ENCODE results near the gene RAB40AL.
"Not testable (repeated sequence)": the region's sequence is repeated elsewhere in the genome, so short reads cannot be mapped to it uniquely, and the experiment has no call there.

The RAB40AL gene

DNA sequence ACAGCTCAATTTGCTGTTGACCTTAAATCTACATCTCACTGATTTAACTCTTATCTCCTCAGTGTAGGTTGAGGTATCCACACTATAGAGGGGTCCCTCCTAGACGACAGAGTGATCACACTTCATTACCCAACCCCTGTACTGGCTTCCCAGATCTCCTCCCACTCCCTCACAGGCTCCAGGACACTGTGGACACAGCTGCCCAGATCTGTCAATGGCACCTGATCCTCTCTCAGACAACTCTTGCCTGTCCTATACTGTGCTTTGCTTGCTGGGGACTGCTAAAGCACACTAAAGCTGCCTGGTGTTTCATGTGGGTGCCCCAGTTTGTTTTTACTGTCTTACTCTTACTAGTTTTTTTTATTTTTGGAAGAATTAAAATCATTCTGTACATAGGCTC, 27.9 kb downstream of the RAB40AL start:
- Histone ChIP-seq H2AFZ (ENCODE audit: low read length) (no peak overlapping the region), H3K36me3 (ENCODE audit: insufficient read depth, low read length) (no peaks in the 10 kb centered on the region), H3K4me1 (ENCODE audit: insufficient read depth, low read length, poor library complexity, severe bottlenecking) (peaks cover 12% of the 10 kb centered on the region), H3K79me2 (ENCODE audit: insufficient read depth, low read length) (no peaks in the 10 kb centered on the region), H4K20me1 (ENCODE audit: insufficient read depth, low read length, poor library complexity, severe bottlenecking) (no peaks in the 10 kb centered on the region), H3F3A (ENCODE audit: low read depth) (no peaks in the 10 kb centered on the region), H3K4me2 (ENCODE audit: low read depth, low read length, poor library complexity, severe bottlenecking) (no peak overlapping the region), H3K9me2 (replicated peaks; ENCODE audit: low read depth, low read length) (no peaks in the 10 kb centered on the region), H3K9me3 (ENCODE audit: insufficient read depth, low read depth, low read length) (no peaks in the 10 kb centered on the region), H3K9ac (ENCODE audit: low read depth, low read length, poor library complexity, severe bottlenecking) (no peak overlapping the region), H3K27me3 (ENCODE audit: insufficient read depth, low read length, poor library complexity, severe bottlenecking) (no peaks in the 10 kb centered on the region), H3K4me3 (ENCODE audit: low read length, poor library complexity, severe bottlenecking) (no peak overlapping the region)
- TF ChIP-seq, protein P1, sequence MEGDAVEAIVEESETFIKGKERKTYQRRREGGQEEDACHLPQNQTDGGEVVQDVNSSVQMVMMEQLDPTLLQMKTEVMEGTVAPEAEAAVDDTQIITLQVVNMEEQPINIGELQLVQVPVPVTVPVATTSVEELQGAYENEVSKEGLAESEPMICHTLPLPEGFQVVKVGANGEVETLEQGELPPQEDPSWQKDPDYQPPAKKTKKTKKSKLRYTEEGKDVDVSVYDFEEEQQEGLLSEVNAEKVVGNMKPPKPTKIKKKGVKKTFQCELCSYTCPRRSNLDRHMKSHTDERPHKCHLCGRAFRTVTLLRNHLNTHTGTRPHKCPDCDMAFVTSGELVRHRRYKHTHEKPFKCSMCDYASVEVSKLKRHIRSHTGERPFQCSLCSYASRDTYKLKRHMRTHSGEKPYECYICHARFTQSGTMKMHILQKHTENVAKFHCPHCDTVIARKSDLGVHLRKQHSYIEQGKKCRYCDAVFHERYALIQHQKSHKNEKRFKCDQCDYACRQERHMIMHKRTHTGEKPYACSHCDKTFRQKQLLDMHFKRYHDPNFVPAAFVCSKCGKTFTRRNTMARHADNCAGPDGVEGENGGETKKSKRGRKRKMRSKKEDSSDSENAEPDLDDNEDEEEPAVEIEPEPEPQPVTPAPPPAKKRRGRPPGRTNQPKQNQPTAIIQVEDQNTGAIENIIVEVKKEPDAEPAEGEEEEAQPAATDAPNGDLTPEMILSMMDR (conservative IDR thresholded peaks at IDR 0.05; ENCODE audit: low read length): no peak
- no peak for TF ChIP-seq EZH2phosphoT487 (IDR thresholded peaks at IDR 0.05; ENCODE audit: borderline replicate concordance)

DNA sequence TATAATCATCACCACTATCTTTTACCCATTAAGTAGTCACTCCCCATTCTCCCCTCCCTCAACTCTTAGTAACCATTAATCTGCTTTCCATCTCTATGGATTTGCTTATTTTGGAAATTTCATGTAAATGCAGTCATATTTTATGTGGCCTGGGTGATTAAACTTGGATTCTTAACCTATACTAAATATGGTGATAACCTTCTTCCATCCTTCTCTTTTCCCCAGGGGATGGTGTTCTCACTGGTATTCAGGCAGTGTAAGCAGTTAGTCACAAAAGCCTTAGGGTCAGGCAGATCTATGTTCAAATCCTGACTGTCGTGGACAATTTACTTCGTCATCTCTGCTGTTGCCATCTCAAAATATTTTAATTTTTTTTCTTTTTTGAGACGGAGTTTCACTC, 29.6 kb downstream of the RAB40AL start:
- Histone ChIP-seq H3K4me2 (ENCODE audit: low read depth, low read length, poor library complexity, severe bottlenecking) (no peak overlapping the region), H3K79me2 (ENCODE audit: insufficient read depth, low read length) (no peaks in the 10 kb centered on the region), H3F3A (ENCODE audit: low read depth) (no peaks in the 10 kb centered on the region), H4K20me1 (ENCODE audit: insufficient read depth, low read length, poor library complexity, severe bottlenecking) (no peaks in the 10 kb centered on the region), H3K9me3 (ENCODE audit: insufficient read depth, low read depth, low read length) (peaks cover 4% of the 10 kb centered on the region; the same call in 1 of the 2 replicates), H3K9ac (ENCODE audit: low read depth, low read length, poor library complexity, severe bottlenecking) (no peak overlapping the region), H3K9me2 (replicated peaks; ENCODE audit: low read depth, low read length) (no peaks in the 10 kb centered on the region), H3K4me1 (ENCODE audit: insufficient read depth, low read length, poor library complexity, severe bottlenecking) (no peaks in the 10 kb centered on the region), H3K36me3 (ENCODE audit: insufficient read depth, low read length) (no peaks in the 10 kb centered on the region), H2AFZ (ENCODE audit: low read length) (no peak overlapping the region), H3K27me3 (ENCODE audit: insufficient read depth, low read length, poor library complexity, severe bottlenecking) (no peaks in the 10 kb centered on the region), H3K4me3 (ENCODE audit: low read length, poor library complexity, severe bottlenecking) (no peak overlapping the region)
- no peak for TF ChIP-seq EZH2phosphoT487 (IDR thresholded peaks at IDR 0.05; ENCODE audit: borderline replicate concordance)
- TF ChIP-seq, protein P1 (conservative IDR thresholded peaks at IDR 0.05; ENCODE audit: low read length): no peak

- H4K20me1 ChIP-seq (ENCODE audit: insufficient read depth, low read length, poor library complexity, severe bottlenecking): no peaks in the 10 kb centered on the region
- no peaks in the 10 kb centered on the region for H3K9me2 ChIP-seq (replicated peaks; ENCODE audit: low read depth, low read length)
- H3K4me3 ChIP-seq (ENCODE audit: low read length, poor library complexity, severe bottlenecking): no peak overlapping the region
- H3K4me2 ChIP-seq (ENCODE audit: low read depth, low read length, poor library complexity, severe bottlenecking): no peak overlapping the region
- no peak overlapping the region for H3K9ac ChIP-seq (ENCODE audit: low read depth, low read length, poor library complexity, severe bottlenecking)
- H3K36me3 ChIP-seq (ENCODE audit: insufficient read depth, low read length): no peaks in the 10 kb centered on the region
- H3K79me2 ChIP-seq (ENCODE audit: insufficient read depth, low read length): no peaks in the 10 kb centered on the region
- no peaks in the 10 kb centered on the region for H3K4me1 ChIP-seq (ENCODE audit: insufficient read depth, low read length, poor library complexity, severe bottlenecking)
- no peak overlapping the region for H2AFZ ChIP-seq (ENCODE audit: low read length)
- no peaks in the 10 kb centered on the region for H3F3A ChIP-seq (ENCODE audit: low read depth)
- H3K27me3 ChIP-seq (ENCODE audit: insufficient read depth, low read length, poor library complexity, severe bottlenecking): no peaks in the 10 kb centered on the region
- H3K9me3 ChIP-seq (ENCODE audit: insufficient read depth, low read depth, low read length): peaks cover 4% of the 10 kb centered on the region; the same call in 1 of the 2 replicates
- TF ChIP-seq EZH2phosphoT487 (IDR thresholded peaks at IDR 0.05; ENCODE audit: borderline replicate concordance): no peak
- TF ChIP-seq, protein P1 (conservative IDR thresholded peaks at IDR 0.05; ENCODE audit: low read length): no peak
Measured at GRCh38 chrX:102968216-102968615, 31.1 kb downstream of the RAB40AL start.

DNA sequence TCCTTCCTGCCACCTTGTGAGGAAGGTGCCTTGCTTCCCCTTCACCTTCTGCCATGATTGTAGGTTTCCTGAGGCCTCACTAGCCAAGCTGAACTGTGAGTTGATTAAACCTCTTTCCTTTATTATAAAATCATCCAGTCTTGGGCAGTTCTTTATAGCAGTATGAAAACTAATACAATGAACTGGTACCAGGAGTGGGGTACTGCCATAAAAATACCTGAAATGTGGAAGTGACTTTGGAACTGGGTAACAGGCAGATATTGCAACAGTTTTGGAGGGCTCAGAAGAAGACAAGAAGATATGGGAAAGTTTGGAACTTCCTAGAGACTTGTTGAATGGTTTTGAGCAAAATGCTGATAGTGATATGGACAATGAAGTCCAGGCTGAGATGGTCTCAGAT, 34.5 kb downstream of the RAB40AL start:
- H3K4me2 ChIP-seq (ENCODE audit: low read depth, low read length, poor library complexity, severe bottlenecking); H4K20me1 ChIP-seq (ENCODE audit: insufficient read depth, low read length, poor library complexity, severe bottlenecking); H3K4me1 ChIP-seq (ENCODE audit: insufficient read depth, low read length, poor library complexity, severe bottlenecking); H3K9me2 ChIP-seq (replicated peaks; ENCODE audit: low read depth, low read length); H3K9me3 ChIP-seq (ENCODE audit: insufficient read depth, low read depth, low read length); H3K36me3 ChIP-seq (ENCODE audit: insufficient read depth, low read length); H3K27me3 ChIP-seq (ENCODE audit: insufficient read depth, low read length, poor library complexity, severe bottlenecking); H3K4me3 ChIP-seq (ENCODE audit: low read length, poor library complexity, severe bottlenecking); H2AFZ ChIP-seq (ENCODE audit: low read length); H3K9ac ChIP-seq (ENCODE audit: low read depth, low read length, poor library complexity, severe bottlenecking); H3K79me2 ChIP-seq (ENCODE audit: insufficient read depth, low read length); H3F3A ChIP-seq (ENCODE audit: low read depth): not testable (repeated sequence)

Measured in Loucy (cell line).